Cardiac muscle cell (in vitro differentiated cells and primary cell): ENCODE results near the gene PSMB7. TPM values are rescaled to one million over a fixed set of nuclear protein-coding genes. Genes with fewer than 3 reads are reported as not detected.

ENCODE experiments used
- DNase-seq, 2 donors: peaks; one replicate each; pipeline versions ENCODE4 v3.0.0 to v3.0.0-alpha.2; 2010 to 2017; ENCODE audit warnings: low read depth in 1 of 2, low spot score in 1 of 2
- H3K27ac ChIP-seq: fragments of 200-600 bp; sonication (generic); 2 replicates; pipeline ENCODE4 v1.5.1; 2016
- H3K27me3 ChIP-seq: fragments of 200-600 bp; sonication (generic); 2 replicates; pipeline ENCODE4 v1.6.0; 2016; ENCODE audit warnings: control low read depth
- H3K36me3 ChIP-seq: fragments of 200-600 bp; sonication (generic); 2 replicates; pipeline ENCODE4 v1.5.1; 2016; ENCODE audit warnings: control low read depth
- H3K4me1 ChIP-seq: fragments of 200-600 bp; sonication (generic); 2 replicates; pipeline ENCODE4 v1.8.1; 2017; ENCODE audit warnings: low read depth, mild to moderate bottlenecking, mixed run types
- H3K4me3 ChIP-seq: fragments of 200-600 bp; sonication (generic); 2 replicates; pipeline ENCODE4 v1.5.1; 2016; ENCODE audit warnings: mild to moderate bottlenecking
- H3K9me3 ChIP-seq: fragments of 200-600 bp; sonication (generic); 2 replicates; pipeline ENCODE4 v1.5.1; 2017; ENCODE audit warnings: low read depth, mild to moderate bottlenecking, control low read depth
- CTCF ChIP-seq: IDR thresholded peaks from 2 replicates; pipeline ENCODE4 v1.5.1; 2012; ENCODE audit warnings: low read depth, mild to moderate bottlenecking, low read length
- polyA plus RNA-seq: library from polyadenylated mRNA; unstranded; fragments of >200 nt; fragmentation: Nextera tagmentation; extraction: Ambion mirVana; gene quantifications from 2 replicates; pipeline ENCODE4 v1.2.1, GENCODE V29; 2016
- total RNA-seq: library from RNA; depleted of rRNA; stranded (reverse); fragments of >200 nt; gene quantifications from 2 replicates; pipeline ENCODE4 v1.2.3, GENCODE V29; 2016

Gene PSMB7
- total and polyA plus RNA-seq, 2 experiments from 2014 or later, result 160 to 282 TPM

DNA sequence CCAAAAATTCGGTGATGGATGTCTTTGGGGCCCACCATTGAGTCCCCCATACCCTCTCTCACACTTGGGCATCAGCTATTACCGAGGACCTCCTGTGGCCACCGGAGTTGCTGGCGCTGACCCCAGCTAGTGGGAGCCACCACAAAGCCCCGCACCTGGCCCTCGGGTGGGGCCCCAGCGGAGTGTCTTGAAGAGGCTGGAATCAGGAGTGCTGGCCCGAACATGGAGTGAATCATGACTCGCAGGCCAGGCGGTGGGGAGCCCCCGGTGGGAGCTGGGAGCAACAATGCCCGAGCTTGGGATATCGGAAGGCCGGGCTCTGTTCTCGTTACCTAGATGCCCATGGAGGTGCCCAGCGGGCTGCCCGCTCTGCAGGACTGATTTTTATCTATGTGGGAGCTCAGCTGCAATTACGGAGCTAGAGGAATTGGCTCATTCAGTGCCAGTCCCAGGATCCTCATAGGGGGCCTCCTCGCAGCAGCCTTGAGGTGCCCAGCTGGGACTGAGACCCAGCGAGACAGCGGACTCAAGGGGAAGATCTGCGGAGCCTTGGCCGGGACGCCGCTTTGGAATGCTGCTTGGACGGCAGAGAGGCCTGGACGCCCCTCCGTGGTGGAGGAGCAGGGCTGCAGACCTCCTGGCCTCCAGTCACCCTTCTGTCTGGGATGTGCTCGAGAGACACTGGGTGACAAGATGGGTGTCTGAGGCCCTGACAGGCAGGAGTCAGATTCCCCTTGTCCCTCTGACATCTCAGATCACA is 70.8 kb downstream of the PSMB7 start:
- no peak for DNase-seq
- peaks cover 7% of the 10 kb centered on the region for H3K36me3 ChIP-seq
- TF ChIP-seq CTCF, result no peak
- no peak overlapping the region for H3K27ac ChIP-seq
- no peaks in the 10 kb centered on the region for H3K27me3 ChIP-seq
- H3K9me3 ChIP-seq, result no peaks in the 10 kb centered on the region
- no peak overlapping the region for H3K4me3 ChIP-seq
- H3K4me1 ChIP-seq, result no peaks in the 10 kb centered on the region

GRCh38 chr9:124343533-124344290 is 71.5 kb downstream of the PSMB7 start:
- Histone ChIP-seq H3K27me3 (no peaks in the 10 kb centered on the region), H3K27ac (no peak overlapping the region), H3K4me3 (no peak overlapping the region), H3K36me3 (peaks cover 7% of the 10 kb centered on the region), H3K4me1 (no peaks in the 10 kb centered on the region), H3K9me3 (no peaks in the 10 kb centered on the region)
- no peak for DNase-seq
- TF ChIP-seq CTCF, result no peak

GRCh38 chr9:124342776-124343485 is 72.3 kb downstream of the PSMB7 start:
- Histone ChIP-seq H3K4me1 (no peaks in the 10 kb centered on the region), H3K9me3 (no peaks in the 10 kb centered on the region), H3K27ac (no peak overlapping the region), H3K36me3 (peaks cover 2% of the 10 kb centered on the region), H3K27me3 (no peaks in the 10 kb centered on the region), H3K4me3 (no peak overlapping the region)
- no peak for TF ChIP-seq CTCF
- DNase-seq, result peak in 1 of 2 donors; percentile 84

DNA sequence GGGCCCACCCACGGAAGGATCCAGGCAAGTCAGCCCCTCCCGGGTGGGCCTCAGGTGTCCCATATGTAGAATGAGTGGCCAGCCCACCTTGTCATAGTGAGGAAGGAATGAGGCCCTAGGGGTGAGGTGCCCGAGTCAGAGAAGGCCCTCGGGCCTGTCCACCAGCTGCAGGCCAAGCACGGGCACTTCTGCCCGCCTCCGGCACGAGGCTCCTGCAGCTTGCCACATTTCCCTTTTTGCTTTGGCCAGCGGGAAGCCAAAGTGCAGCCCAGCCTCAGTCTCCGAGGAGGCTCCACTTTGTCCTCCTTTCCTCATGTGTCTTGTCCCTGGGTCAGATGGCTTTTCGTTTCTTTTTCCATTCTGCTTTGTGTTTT is 72.9 kb downstream of the PSMB7 start:
- H3K36me3 ChIP-seq, result peaks cover 2% of the 10 kb centered on the region
- H3K4me3 ChIP-seq, result no peak overlapping the region
- H3K9me3 ChIP-seq, result no peaks in the 10 kb centered on the region
- H3K4me1 ChIP-seq, result no peaks in the 10 kb centered on the region
- no peak for TF ChIP-seq CTCF
- no peaks in the 10 kb centered on the region for H3K27me3 ChIP-seq
- no peak overlapping the region for H3K27ac ChIP-seq
- DNase-seq, result no peak

DNA sequence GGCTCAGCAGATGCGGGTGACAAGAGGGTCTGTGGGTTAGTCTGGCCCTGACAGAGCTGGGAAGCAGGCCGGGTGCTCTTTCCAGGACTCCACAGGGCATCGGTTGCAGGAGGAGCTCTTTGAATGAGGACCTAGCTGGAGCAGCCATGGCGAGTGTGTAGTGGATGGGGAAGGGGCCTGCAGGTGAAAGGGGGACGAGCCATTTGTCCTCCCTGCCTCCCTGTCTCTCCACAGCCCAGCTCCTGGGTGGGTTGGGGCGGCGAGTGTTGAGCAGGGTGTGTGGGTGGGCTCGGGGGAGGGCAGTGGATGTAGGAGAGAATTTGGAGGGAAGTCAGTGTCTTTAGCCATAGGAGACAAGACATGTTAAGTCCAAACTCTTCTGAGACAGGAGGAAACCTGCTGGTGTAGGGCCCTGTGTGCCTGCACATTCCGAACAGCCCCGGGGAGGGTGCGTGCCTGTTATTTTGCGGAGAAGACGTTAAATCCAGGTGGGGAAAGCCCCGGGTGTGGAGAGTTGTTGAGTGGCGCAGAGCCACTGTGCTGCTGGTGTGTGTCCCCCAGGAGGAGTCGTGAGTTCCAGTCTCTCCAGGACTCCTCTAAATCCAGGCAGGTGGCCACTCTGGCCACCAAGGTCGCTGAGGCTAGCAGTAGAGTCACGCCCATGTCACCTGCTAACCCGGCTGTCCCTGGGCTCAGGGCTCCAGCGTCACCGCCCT is 73.6 kb downstream of the PSMB7 start:
- Histone ChIP-seq H3K4me1 (no peaks in the 10 kb centered on the region), H3K27me3 (no peaks in the 10 kb centered on the region), H3K27ac (no peak overlapping the region), H3K4me3 (no peak overlapping the region), H3K9me3 (no peaks in the 10 kb centered on the region), H3K36me3 (peaks cover 2% of the 10 kb centered on the region)
- no peak for DNase-seq
- no peak for TF ChIP-seq CTCF
